Upper lobe of right lung (tissue), 1 donor: ENCODE results near the gene ZC3H10. TPM values are rescaled to one million over a fixed set of nuclear protein-coding genes. Genes with fewer than 3 reads are reported as not detected.

ENCODE experiments used
- ATAC-seq: fragments of 200-7000 bp; cut with Tn5 transposase; one replicate; pipeline ENCODE4 v1.9.1; 2020; ENCODE audit warnings: mild to moderate bottlenecking, moderate library complexity
- DNase-seq: peaks from one replicate; pipeline ENCODE4 v3.0.0-alpha.2; 2020
- H3K27ac ChIP-seq: fragments of 200-600 bp; one replicate; pipeline ENCODE4 v1.8.0; 2022
- H3K27me3 ChIP-seq: fragments of 200-600 bp; one replicate; pipeline ENCODE4 v1.8.0; 2022; ENCODE audit warnings: mild to moderate bottlenecking
- H3K36me3 ChIP-seq: fragments of 200-600 bp; one replicate; pipeline ENCODE4 v1.8.0; 2022
- H3K4me1 ChIP-seq: fragments of 200-600 bp; one replicate; pipeline ENCODE4 v1.8.0; 2022
- H3K4me3 ChIP-seq: fragments of 200-600 bp; one replicate; pipeline ENCODE4 v1.8.0; 2022; ENCODE audit warnings: mild to moderate bottlenecking
- H3K9me3 ChIP-seq: fragments of 200-600 bp; one replicate; pipeline ENCODE4 v1.8.0; 2022
- CTCF ChIP-seq: fragments of 200-600 bp; IDR thresholded peaks from one replicate; pipeline ENCODE4 v1.8.0; 2022; ENCODE audit warnings: antibody characterized with exemption
- intact Hi-C: fragments of 100-400 bp; cut with DNase I; formaldehyde crosslinking; loops from one replicate; pipeline ENCODE4 v1.11.0; 2022
- total RNA-seq: library from RNA; stranded (reverse); fragmentation: NEBNext Ultra II Directional; extraction: Animal tissue kit (Norgen Biotek cat#: 25700); gene quantifications from one replicate; pipeline ENCODE4 v1.2.1, GENCODE V29; 2021
- donor health status: DM: no; HTN: yes; CAD: no; lungs with severe emphysema.

ZC3H10 gene
- total RNA-seq, 1 donor from 2014 or later: 8.4 TPM

DNA sequence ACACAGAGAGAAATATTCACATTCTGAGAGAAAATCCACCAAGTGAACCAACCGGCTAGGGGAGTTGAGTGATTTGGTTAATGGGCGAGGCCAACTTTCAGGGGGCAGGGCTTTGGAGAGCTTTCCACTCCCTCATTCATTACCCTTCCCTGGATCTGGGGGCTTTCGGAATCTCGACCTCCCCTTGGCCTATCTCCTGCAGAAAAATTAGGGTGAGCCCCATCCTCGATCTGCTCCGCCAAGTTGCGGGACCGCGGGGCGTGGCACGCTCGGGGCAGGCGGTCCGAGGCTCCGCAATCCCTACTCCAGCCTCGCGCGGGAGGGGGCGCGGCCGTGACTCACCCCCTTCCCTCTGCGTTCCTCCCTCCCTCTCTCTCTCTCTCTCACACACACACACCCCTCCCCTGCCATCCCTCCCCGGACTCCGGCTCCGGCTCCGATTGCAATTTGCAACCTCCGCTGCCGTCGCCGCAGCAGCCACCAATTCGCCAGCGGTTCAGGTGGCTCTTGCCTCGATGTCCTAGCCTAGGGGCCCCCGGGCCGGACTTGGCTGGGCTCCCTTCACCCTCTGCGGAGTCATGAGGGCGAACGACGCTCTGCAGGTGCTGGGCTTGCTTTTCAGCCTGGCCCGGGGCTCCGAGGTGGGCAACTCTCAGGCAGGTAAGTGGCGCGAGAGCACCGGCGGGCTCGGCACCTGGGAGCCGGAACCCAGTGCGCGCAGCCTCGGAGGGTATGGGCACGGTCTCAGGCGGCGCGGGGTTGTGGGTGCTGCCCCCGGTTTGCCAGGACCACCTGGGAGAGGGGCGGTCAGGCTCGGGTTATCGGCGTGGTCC lies 38.1 kb upstream of the ZC3H10 start, which contains the start of gene ERBB3:
Gene ERBB3, plus strand, starts transcription at position 443 of the 833 bp plus-strand sequence. Its CDS starts 136 bp downstream, at position 579.
- DNase-seq: peak; percentile 94
- Histone ChIP-seq H3K4me1 (peaks cover 5% of the 10 kb centered on the region), H3K9me3 (no peaks in the 10 kb centered on the region), H3K36me3 (no peaks in the 10 kb centered on the region), H3K4me3 (peak within 1 kb of the TSS; percentile 59), H3K27ac (peak within 1 kb of the TSS; percentile 74), H3K27me3 (peaks cover 12% of the 10 kb centered on the region)
- intact Hi-C loops: no loop called here
- no peak for TF ChIP-seq CTCF
- peak; percentile 90 for ATAC-seq

- peak overlapping the region; percentile 59 for H3K4me3 ChIP-seq
- H3K36me3 ChIP-seq: no peaks in the 10 kb centered on the region
- H3K27me3 ChIP-seq: peaks cover 12% of the 10 kb centered on the region
- peak overlapping the region; percentile 74 for H3K27ac ChIP-seq
- ATAC-seq (peak; percentile 40), DNase-seq (no peak)
- no peaks in the 10 kb centered on the region for H3K9me3 ChIP-seq
- H3K4me1 ChIP-seq: peaks cover 5% of the 10 kb centered on the region
- no peak for TF ChIP-seq CTCF
- intact Hi-C loops: no loop called here
Measured at GRCh38 chr12:56080556-56081138, 37.4 kb upstream of the ZC3H10 start.

DNA sequence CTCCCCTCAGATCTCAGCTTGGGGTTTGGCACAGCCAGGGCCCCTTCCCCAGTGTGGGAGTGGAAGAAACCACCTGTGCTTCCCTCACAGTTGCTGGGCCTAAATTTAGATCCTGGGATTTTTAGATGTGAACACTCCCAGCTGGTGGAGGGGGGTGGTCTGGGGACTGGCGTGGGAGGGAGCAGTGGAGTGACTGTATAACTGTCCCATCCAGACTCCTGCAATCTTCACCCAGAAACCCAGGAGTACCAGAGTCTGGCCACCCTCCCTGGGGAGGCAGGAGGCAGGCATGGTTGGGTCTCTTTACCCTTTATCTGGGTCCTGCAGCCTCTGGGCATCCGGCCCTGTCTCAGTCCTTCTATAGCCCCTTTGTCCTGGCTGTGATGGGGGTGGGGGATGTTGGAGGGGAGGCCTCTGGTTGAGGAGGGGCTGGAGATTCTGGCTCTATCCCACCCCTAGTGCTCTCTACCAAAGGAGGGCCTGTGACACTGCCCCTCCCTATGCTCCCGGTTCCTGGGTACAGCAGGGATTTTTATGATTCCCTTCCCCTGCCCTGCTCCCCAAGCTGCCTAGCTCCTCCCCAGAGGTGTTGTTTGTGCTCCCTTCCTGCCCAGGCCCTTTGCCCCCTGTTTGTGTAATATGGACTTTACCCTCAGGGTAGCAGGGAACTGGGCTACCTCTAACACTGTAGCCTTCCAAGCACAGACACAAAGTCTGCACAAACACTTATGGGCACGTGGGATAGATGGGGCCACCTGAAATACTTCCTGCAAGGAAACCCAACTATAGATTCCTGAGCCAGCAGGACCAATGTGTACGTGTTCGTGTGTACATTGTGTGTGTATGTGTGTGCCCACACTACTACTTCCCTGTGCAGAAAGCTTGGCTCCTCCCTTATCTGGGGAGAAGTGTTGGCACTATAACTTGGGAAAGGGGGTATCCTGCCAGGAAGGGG lies 36.4 kb upstream of the ZC3H10 start:
- H3K9me3 ChIP-seq: no peaks in the 10 kb centered on the region
- peak overlapping the region; percentile 59 for H3K4me3 ChIP-seq
- intact Hi-C loops: no loop called here
- H3K36me3 ChIP-seq: no peaks in the 10 kb centered on the region
- no peak for DNase-seq
- TF ChIP-seq CTCF: no peak
- peak overlapping the region; percentile 74 for H3K27ac ChIP-seq
- peaks cover 5% of the 10 kb centered on the region for H3K4me1 ChIP-seq
- ATAC-seq: no peak
- peaks cover 12% of the 10 kb centered on the region for H3K27me3 ChIP-seq

- no peaks in the 10 kb centered on the region for H3K36me3 ChIP-seq
- no peak for TF ChIP-seq CTCF
- ATAC-seq (no peak), DNase-seq (no peak)
- H3K27me3 ChIP-seq: peaks cover 12% of the 10 kb centered on the region
- intact Hi-C loops: no loop called here
- H3K4me3 ChIP-seq: no peak overlapping the region
- peaks cover 5% of the 10 kb centered on the region for H3K4me1 ChIP-seq
- H3K9me3 ChIP-seq: no peaks in the 10 kb centered on the region
- no peak overlapping the region for H3K27ac ChIP-seq
Measured at GRCh38 chr12:56082382-56082781, 35.7 kb upstream of the ZC3H10 start.

DNA sequence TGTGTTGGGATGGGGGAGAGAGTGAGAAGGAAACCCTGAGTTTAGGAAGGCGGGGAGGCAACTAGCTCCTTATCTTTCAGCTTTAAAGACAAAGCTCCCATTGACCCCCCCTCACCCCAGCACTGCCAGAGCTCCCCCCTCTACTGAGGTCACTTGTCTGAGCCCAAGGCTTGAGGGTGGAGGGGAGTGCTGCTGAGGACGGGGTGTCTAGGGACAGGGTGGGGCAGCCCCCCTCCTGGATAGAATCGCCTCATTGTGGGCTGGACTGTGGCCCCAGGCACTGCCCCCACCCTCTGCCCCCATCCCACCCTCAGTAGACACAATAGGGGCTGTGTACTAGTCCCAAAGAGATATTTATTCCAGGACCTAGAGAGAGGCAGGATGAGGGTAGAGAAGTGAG lies 35.1 kb upstream of the ZC3H10 start:
- H3K4me3 ChIP-seq: no peak overlapping the region
- intact Hi-C loops: no loop called here

More for the DNA sequence above, 35.1 kb upstream of the ZC3H10 start:
- Histone ChIP-seq H3K27ac (no peak overlapping the region), H3K36me3 (no peaks in the 10 kb centered on the region), H3K27me3 (peaks cover 12% of the 10 kb centered on the region), H3K4me1 (peaks cover 11% of the 10 kb centered on the region), H3K9me3 (no peaks in the 10 kb centered on the region)
- no peak for TF ChIP-seq CTCF
- DNase-seq (no peak), ATAC-seq (no peak)
